GM12874 (cell line): Measurements from ENCODE around the gene TYMS.

ENCODE experiments used
- CTCF ChIP-seq: IDR thresholded peaks from 2 replicates; pipeline ENCODE4 v1.5.1; 2011; ENCODE audit warnings: low read depth, mild to moderate bottlenecking, control low read depth, low read length, moderate library complexity; ENCODE audit not compliant: insufficient read depth

Gene TYMS

GRCh38 chr18:657311-658000 is at the start of gene TYMS:
TSS of gene TYMS (plus strand) at chr18:657653. CDS start at chr18:657743, 90 bp downstream.
- no peak for TF ChIP-seq CTCF

GRCh38 chr18:607930-608329 is 49.5 kb upstream of the TYMS start:
- TF ChIP-seq CTCF, result no peak

- TF ChIP-seq CTCF, result no peak
Observed at GRCh38 chr18:610214-610928, 47.1 kb upstream of the TYMS start.

- no peak for TF ChIP-seq CTCF
Observed at GRCh38 chr18:612156-612555, 45.3 kb upstream of the TYMS start.

- TF ChIP-seq CTCF, result no peak
Observed at GRCh38 chr18:614193-614592, 43.3 kb upstream of the TYMS start.

GRCh38 chr18:615092-615521 is 42.3 kb upstream of the TYMS start:
- no peak for TF ChIP-seq CTCF

- no peak for TF ChIP-seq CTCF
Observed at GRCh38 chr18:615773-616172, 41.7 kb upstream of the TYMS start.
